ENCODE results near the gene MAN1C1.

GRCh38 chr1:25737130-25737529 is 120.5 kb downstream of the MAN1C1 start:
- TF ChIP-seq POLR2A (IDR thresholded peaks at IDR 0.05) = no peak
- TF ChIP-seq, protein P1, sequence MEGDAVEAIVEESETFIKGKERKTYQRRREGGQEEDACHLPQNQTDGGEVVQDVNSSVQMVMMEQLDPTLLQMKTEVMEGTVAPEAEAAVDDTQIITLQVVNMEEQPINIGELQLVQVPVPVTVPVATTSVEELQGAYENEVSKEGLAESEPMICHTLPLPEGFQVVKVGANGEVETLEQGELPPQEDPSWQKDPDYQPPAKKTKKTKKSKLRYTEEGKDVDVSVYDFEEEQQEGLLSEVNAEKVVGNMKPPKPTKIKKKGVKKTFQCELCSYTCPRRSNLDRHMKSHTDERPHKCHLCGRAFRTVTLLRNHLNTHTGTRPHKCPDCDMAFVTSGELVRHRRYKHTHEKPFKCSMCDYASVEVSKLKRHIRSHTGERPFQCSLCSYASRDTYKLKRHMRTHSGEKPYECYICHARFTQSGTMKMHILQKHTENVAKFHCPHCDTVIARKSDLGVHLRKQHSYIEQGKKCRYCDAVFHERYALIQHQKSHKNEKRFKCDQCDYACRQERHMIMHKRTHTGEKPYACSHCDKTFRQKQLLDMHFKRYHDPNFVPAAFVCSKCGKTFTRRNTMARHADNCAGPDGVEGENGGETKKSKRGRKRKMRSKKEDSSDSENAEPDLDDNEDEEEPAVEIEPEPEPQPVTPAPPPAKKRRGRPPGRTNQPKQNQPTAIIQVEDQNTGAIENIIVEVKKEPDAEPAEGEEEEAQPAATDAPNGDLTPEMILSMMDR (IDR thresholded peaks at IDR 0.05) = no peak

Data from body of pancreas (tissue), 4 donors.